A549 (cell line): ENCODE data around the gene GINS2. TPM values are rescaled to one million over a fixed set of nuclear protein-coding genes. Genes with fewer than 3 reads are reported as not detected.
A peak's percentile ranks its signal among the peaks of the same experiment; 100 is the strongest.

Source experiments
- ATAC-seq, 2 experiments: fragments of 200-7000 bp in 1 of 2; fragments of >200 bp in 1 of 2; cut with Nextera tagmentation in 1 of 2; cut with Tn5 transposase in 1 of 2; 3 replicates each; pipeline versions ENCODE4 v1.8.0 to v1.9.1; 2018 to 2020; ENCODE audit warnings: mild to moderate bottlenecking in 1 of 2, moderate library complexity in 1 of 2
- CTCF ChIA-PET: fragments of 300-600 bp; sonication (Branson Sonifier 250); formaldehyde crosslinking; extraction: SDS; loops from one replicate; lab custom pipeline; 2021; ENCODE audit warnings: antibody characterized with exemption, inconsistent platforms; lab: Yijun Ruan, JAX
- POLR2A ChIA-PET: fragments of 350-600 bp; formaldehyde crosslinking; extraction: SDS; loops from one replicate; lab custom pipeline; 2021; ENCODE audit warnings: antibody characterized with exemption, inconsistent platforms; lab: Yijun Ruan, JAX
- DNase-seq, 2 experiments: peaks; one replicate each; pipeline versions ENCODE4 v3.0.0 to v3.0.0-alpha.2; 2011 to 2016; ENCODE audit warnings: low read depth in 1 of 2, low spot score in 1 of 2
- FAIRE-seq: peaks from 2 replicates; lab custom pipeline; 2011; peaks lifted over from hg19 to GRCh38; lab: Jason Lieb, UNC
- H3K27ac ChIP-seq, 2 experiments: fragments of >200 bp; sonication (Bioruptor Twin); formaldehyde crosslinking; 3 replicates each; pipeline ENCODE4 v1.5.1; 2016 to 2017
- H3K4me1 ChIP-seq: fragments of >200 bp; sonication (Bioruptor Twin); formaldehyde crosslinking; 3 replicates; pipeline ENCODE4 v1.6.1; 2016
- H3K4me2 ChIP-seq: fragments of >200 bp; sonication (Bioruptor Twin); formaldehyde crosslinking; 3 replicates; pipeline ENCODE4 v1.6.1; 2016
- H3K4me3 ChIP-seq: fragments of >200 bp; sonication (Bioruptor Twin); formaldehyde crosslinking; 3 replicates; pipeline ENCODE4 v1.5.1; 2016
- H3K9me3 ChIP-seq: fragments of >200 bp; sonication (Bioruptor Twin); formaldehyde crosslinking; 3 replicates; pipeline ENCODE4 v1.6.1; 2016
- CBX8 ChIP-seq: fragments of 200-600 bp; sonication (generic); IDR thresholded peaks from 2 replicates; pipeline ENCODE4 v1.6.1; 2016
- CTCF ChIP-seq: fragments of >200 bp; sonication (Bioruptor Twin); formaldehyde crosslinking; IDR thresholded peaks from 3 replicates; pipeline ENCODE4 v1.5.1; 2016
- FOSL2 ChIP-seq, 2 experiments: fragments of 450-650 bp in 1 of 2; fragments of >200 bp in 1 of 2; sonication (Bioruptor Twin) in 1 of 2; formaldehyde crosslinking; IDR thresholded peaks; 2 replicates each; pipeline versions ENCODE4 v1.5.0 to v1.6.1; 2016 to 2020; ENCODE audit warnings: mild to moderate bottlenecking in 1 of 2, moderate library complexity in 1 of 2
- HDAC2 ChIP-seq: fragments of 200-600 bp; sonication (generic); IDR thresholded peaks from 2 replicates; pipeline ENCODE4 v1.6.1; 2016
- HES2 ChIP-seq: fragments of >200 bp; sonication (Bioruptor Twin); formaldehyde crosslinking; IDR thresholded peaks from 2 replicates; pipeline ENCODE4 v1.6.1; 2016
- HOXB5 ChIP-seq: fragments of 250-450 bp; sonication (Bioruptor Pico); IDR thresholded peaks from 2 replicates; pipeline ENCODE4 v1.5.0; 2020; ENCODE audit warnings: mild to moderate bottlenecking, moderate library complexity
- JUN ChIP-seq, 2 experiments: fragments of >200 bp; sonication (Bioruptor Twin); formaldehyde crosslinking; IDR thresholded peaks; 2 replicates in 1 of 2; 3 replicates in 1 of 2; pipeline ENCODE4 v1.6.1; 2016 to 2017
- JUNB ChIP-seq: fragments of >200 bp; sonication (Bioruptor Twin); formaldehyde crosslinking; IDR thresholded peaks from 2 replicates; pipeline ENCODE4 v1.6.1; 2016
- MAFK ChIP-seq: fragments of 450-650 bp; IDR thresholded peaks from 2 replicates; pipeline ENCODE4 v1.6.1; 2014; ENCODE audit not compliant: partially characterized antibody
- MAX ChIP-seq: IDR thresholded peaks from 2 replicates; pipeline ENCODE4 v1.6.1; 2012
- POLR2A ChIP-seq: IDR thresholded peaks from 2 replicates; pipeline ENCODE4 v1.6.1; 2012; ENCODE audit warnings: mild to moderate bottlenecking, low read length
- RCOR1 ChIP-seq: fragments of 150-350 bp; IDR thresholded peaks from 2 replicates; pipeline ENCODE4 v1.6.1; 2014; ENCODE audit warnings: antibody characterized with exemption, low read length, low read depth
- RNF2 ChIP-seq: fragments of 200-600 bp; sonication (generic); IDR thresholded peaks from 2 replicates; pipeline ENCODE4 v1.6.1; 2016; ENCODE audit warnings: low read depth, mild to moderate bottlenecking, antibody characterized with exemption, moderate library complexity, borderline replicate concordance
- SMC3 ChIP-seq: fragments of >200 bp; sonication (Bioruptor Twin); formaldehyde crosslinking; IDR thresholded peaks from 3 replicates; pipeline ENCODE4 v1.6.1; 2018; ENCODE audit warnings: inconsistent platforms
- ZC3H11A ChIP-seq: fragments of 450-650 bp; IDR thresholded peaks from 2 replicates; pipeline ENCODE4 v1.6.1; 2014; ENCODE audit warnings: antibody characterized with exemption, mild to moderate bottlenecking
- ZFP36 ChIP-seq: fragments of 450-650 bp; IDR thresholded peaks from 2 replicates; pipeline ENCODE4 v1.6.1; 2014; ENCODE audit warnings: borderline replicate concordance; ENCODE audit not compliant: partially characterized antibody
- WGBS: methylation state at CpG from one replicate; pipeline ENCODE4 v1.1.6; 2017; ENCODE audit errors: missing lambda C conversion rate; 5-methylcytosine and 5-hydroxymethylcytosine counted together
- polyA plus RNA-seq, 4 experiments: library from polyadenylated mRNA; depleted of rRNA in 3 of 4; stranded (reverse); fragments of >200 nt; fragmentation: RNase III in 1 of 4; extraction: RNeasy Plus Mini Kit Qiagen cat#74134 plus additional on column Dnase treatment in 1 of 4; gene quantifications; 2 replicates in 3 of 4; 3 replicates in 1 of 4; pipeline ENCODE4 v1.2.3, GENCODE V29; 2011 to 2017
- TF ChIP-seq, protein P1 (sequence below): fragments of 200-600 bp; sonication (generic); IDR thresholded peaks from 2 replicates; pipeline ENCODE4 v1.6.1; 2016; ENCODE audit warnings: antibody characterized with exemption, mild to moderate bottlenecking, moderate library complexity
- TF ChIP-seq, protein P2 (sequence below): fragments of 450-650 bp; IDR thresholded peaks from 2 replicates; pipeline ENCODE4 v1.6.1; 2014; ENCODE audit warnings: antibody characterized with exemption

The GINS2 gene
- polyA plus RNA-seq, 2 of the 4 experiments (the other 2 are of a cell fraction): 25.4 to 28.7 TPM

- POLR2A ChIA-PET: no interaction called here
- peak in 1 of 2 experiments; percentile 27; a peak in 4 of 6 replicates for ATAC-seq
- WGBS: 91% methylated on average over 22 of the region's 24 CpGs
These were observed 53.8 kb downstream of the GINS2 start for GRCh38 chr16:85634747-85635544.

DNA sequence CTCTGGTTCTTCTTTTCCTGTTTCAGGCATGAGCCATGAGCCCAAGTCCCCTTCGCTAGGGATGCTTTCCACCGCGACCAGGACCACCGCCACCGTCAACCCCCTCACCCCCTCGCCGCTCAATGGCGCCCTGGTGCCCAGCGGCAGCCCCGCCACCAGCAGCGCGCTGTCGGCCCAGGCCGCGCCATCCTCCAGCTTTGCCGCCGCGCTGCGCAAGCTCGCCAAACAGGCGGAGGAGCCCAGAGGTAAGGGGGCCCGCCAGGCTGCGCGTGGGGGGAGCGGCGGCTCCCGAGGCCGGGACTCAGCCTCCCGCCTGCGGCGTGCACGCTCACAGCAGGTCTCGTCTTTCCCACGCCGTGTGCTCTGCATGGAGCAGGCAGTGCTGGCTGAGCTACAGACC lies 54.9 kb downstream of the GINS2 start:
- Histone ChIP-seq H3K4me3 (no peak overlapping the region), H3K4me1 (0 out of 3 replicates have a peak, but pooled peaks cover 2% of the 10 kb centered on the region), H3K9me3 (no peaks in the 10 kb centered on the region; the same call in 2 of the 3 replicates), H3K4me2 (no peak overlapping the region), H3K27ac (no peak overlapping the region)
- no peak for TF ChIP-seq HES2
- CTCF ChIA-PET: interaction anchor here (1.2 to 6.9 kb wide), 3 partner anchors 18 to 380 kb away, joined by 3 to 50 read pairs (median 4); no protein-coding TSS in a partner anchor
- DNase-seq: no peak
- FAIRE-seq: no peak
- POLR2A ChIA-PET: no interaction called here
- no peak for ATAC-seq
- 97% methylated on average over 26 of the region's 35 CpGs for WGBS

More at GRCh38 chr16:85634747-85635544, 53.8 kb downstream of the GINS2 start:
- H3K27ac ChIP-seq: no peak overlapping the region
- no peak overlapping the region for H3K4me2 ChIP-seq
- 0 out of 3 replicates have a peak, but pooled peaks cover 5% of the 10 kb centered on the region for H3K4me1 ChIP-seq
- CTCF ChIA-PET: interaction anchor here (0.5 to 6.9 kb wide), 11 partner anchors 8 to 382 kb away, joined by 3 to 50 read pairs (median 4); no protein-coding TSS in a partner anchor
- FAIRE-seq: no peak
- TF ChIP-seq, protein P1, sequence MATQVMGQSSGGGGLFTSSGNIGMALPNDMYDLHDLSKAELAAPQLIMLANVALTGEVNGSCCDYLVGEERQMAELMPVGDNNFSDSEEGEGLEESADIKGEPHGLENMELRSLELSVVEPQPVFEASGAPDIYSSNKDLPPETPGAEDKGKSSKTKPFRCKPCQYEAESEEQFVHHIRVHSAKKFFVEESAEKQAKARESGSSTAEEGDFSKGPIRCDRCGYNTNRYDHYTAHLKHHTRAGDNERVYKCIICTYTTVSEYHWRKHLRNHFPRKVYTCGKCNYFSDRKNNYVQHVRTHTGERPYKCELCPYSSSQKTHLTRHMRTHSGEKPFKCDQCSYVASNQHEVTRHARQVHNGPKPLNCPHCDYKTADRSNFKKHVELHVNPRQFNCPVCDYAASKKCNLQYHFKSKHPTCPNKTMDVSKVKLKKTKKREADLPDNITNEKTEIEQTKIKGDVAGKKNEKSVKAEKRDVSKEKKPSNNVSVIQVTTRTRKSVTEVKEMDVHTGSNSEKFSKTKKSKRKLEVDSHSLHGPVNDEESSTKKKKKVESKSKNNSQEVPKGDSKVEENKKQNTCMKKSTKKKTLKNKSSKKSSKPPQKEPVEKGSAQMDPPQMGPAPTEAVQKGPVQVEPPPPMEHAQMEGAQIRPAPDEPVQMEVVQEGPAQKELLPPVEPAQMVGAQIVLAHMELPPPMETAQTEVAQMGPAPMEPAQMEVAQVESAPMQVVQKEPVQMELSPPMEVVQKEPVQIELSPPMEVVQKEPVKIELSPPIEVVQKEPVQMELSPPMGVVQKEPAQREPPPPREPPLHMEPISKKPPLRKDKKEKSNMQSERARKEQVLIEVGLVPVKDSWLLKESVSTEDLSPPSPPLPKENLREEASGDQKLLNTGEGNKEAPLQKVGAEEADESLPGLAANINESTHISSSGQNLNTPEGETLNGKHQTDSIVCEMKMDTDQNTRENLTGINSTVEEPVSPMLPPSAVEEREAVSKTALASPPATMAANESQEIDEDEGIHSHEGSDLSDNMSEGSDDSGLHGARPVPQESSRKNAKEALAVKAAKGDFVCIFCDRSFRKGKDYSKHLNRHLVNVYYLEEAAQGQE: no peak
- TF ChIP-seq HDAC2: no peak
- no peak for TF ChIP-seq ZC3H11A
- no peak for TF ChIP-seq CBX8
- TF ChIP-seq MAX: no peak
- TF ChIP-seq CTCF: 0 out of 3 replicates have a peak, but pooled peaks have one; percentile 13
- no peak for TF ChIP-seq FOSL2 (IDR thresholded peaks at IDR 0.05)
- TF ChIP-seq FOSL2 (CRISPR knock-in tag; IDR thresholded peaks at IDR 0.05): no peak
- no peak for TF ChIP-seq JUNB
- no peak for TF ChIP-seq ZFP36
- TF ChIP-seq RCOR1: no peak
- TF ChIP-seq SMC3: no peak
- peak; percentile 90 for TF ChIP-seq HOXB5 (CRISPR knock-in tag)
- TF ChIP-seq, protein P2, sequence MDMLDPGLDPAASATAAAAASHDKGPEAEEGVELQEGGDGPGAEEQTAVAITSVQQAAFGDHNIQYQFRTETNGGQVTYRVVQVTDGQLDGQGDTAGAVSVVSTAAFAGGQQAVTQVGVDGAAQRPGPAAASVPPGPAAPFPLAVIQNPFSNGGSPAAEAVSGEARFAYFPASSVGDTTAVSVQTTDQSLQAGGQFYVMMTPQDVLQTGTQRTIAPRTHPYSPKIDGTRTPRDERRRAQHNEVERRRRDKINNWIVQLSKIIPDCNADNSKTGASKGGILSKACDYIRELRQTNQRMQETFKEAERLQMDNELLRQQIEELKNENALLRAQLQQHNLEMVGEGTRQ: no peak
- no peak for TF ChIP-seq RNF2
- TF ChIP-seq HES2: no peak
- no peak for TF ChIP-seq JUN (IDR thresholded peaks at IDR 0.05)
- no peak for TF ChIP-seq POLR2A
- TF ChIP-seq MAFK: no peak
- TF ChIP-seq, all 56 proteins: peak for 2
- H3K9me3 ChIP-seq: no peaks in the 10 kb centered on the region
- no peak overlapping the region for H3K4me3 ChIP-seq
- DNase-seq: no peak
